ENCODE results near the gene S100A11.
A peak's percentile ranks its signal among the peaks of the same experiment; 100 is the strongest.

The S100A11 gene

GRCh38 chr1:152003846-152004442, 32.9 kb downstream of the S100A11 start:
- no peak overlapping the region for H3K4me3 ChIP-seq (ENCODE audit: low read depth, low read length)
- no peak for TF ChIP-seq CTCF (IDR thresholded peaks at IDR 0.05; ENCODE audit: borderline replicate concordance, insufficient read depth, low read depth, low read length)

- H3K4me3 ChIP-seq (ENCODE audit: low read depth, low read length), result no peak overlapping the region
- no peak for TF ChIP-seq CTCF (IDR thresholded peaks at IDR 0.05; ENCODE audit: borderline replicate concordance, insufficient read depth, low read depth, low read length)
Measured at GRCh38 chr1:152002960-152003359, 33.8 kb downstream of the S100A11 start.

- peak; percentile 84 for TF ChIP-seq CTCF (IDR thresholded peaks at IDR 0.05; ENCODE audit: borderline replicate concordance, insufficient read depth, low read depth, low read length)
Measured at GRCh38 chr1:152001631-152002584, 34.9 kb downstream of the S100A11 start.

GRCh38 chr1:152000964-152001630, 35.7 kb downstream of the S100A11 start:
- H3K4me3 ChIP-seq (ENCODE audit: low read depth, low read length), result no peak overlapping the region
- no peak for TF ChIP-seq CTCF (IDR thresholded peaks at IDR 0.05; ENCODE audit: borderline replicate concordance, insufficient read depth, low read depth, low read length)

More at GRCh38 chr1:152001631-152002584, 34.9 kb downstream of the S100A11 start:
- no peak overlapping the region for H3K4me3 ChIP-seq (ENCODE audit: low read depth, low read length)

GRCh38 chr1:151998611-151999362, 38.0 kb downstream of the S100A11 start:
- no peak for TF ChIP-seq CTCF (IDR thresholded peaks at IDR 0.05; ENCODE audit: borderline replicate concordance, insufficient read depth, low read depth, low read length)

GRCh38 chr1:151997284-151997570, 39.6 kb downstream of the S100A11 start:
- no peak for TF ChIP-seq CTCF (IDR thresholded peaks at IDR 0.05; ENCODE audit: borderline replicate concordance, insufficient read depth, low read depth, low read length)
- H3K4me3 ChIP-seq (ENCODE audit: low read depth, low read length), result no peak overlapping the region

More at GRCh38 chr1:151998611-151999362, 38.0 kb downstream of the S100A11 start:
- no peak overlapping the region for H3K4me3 ChIP-seq (ENCODE audit: low read depth, low read length)
